Right ventricle myocardium inferior (tissue), 1 donor: ENCODE results near the gene OSBPL2. TPM values are rescaled to one million over a fixed set of nuclear protein-coding genes. Genes with fewer than 3 reads are reported as not detected.

Source experiments
- ATAC-seq: fragments of 200-7000 bp; cut with Tn5 transposase; one replicate; pipeline ENCODE4 v1.9.1; 2020; ENCODE audit warnings: mild to moderate bottlenecking, moderate library complexity
- DNase-seq: peaks from one replicate; pipeline ENCODE4 v3.0.0; 2021; ENCODE audit errors: missing footprints
- intact Hi-C: fragments of 100-400 bp; cut with DNase I; formaldehyde crosslinking; loops from one replicate; pipeline ENCODE4 v1.11.0; 2022
- total RNA-seq: library from RNA; stranded (reverse); fragmentation: NEBNext Ultra II Directional; extraction: Animal tissue kit (Norgen Biotek cat#: 25700); gene quantifications from one replicate; pipeline ENCODE4 v1.2.1, GENCODE V29; 2021
- donor health status: DM: no; HTN: yes; CAD: no; lungs with severe emphysema.

OSBPL2 gene
- total RNA-seq, 1 donor from 2014 or later, result 59.5 TPM

GRCh38 chr20:62311832-62312661 lies 73.7 kb downstream of the OSBPL2 start:
- DNase-seq (peak; percentile 62), ATAC-seq (no peak)
- intact Hi-C loops, result no loop called here

DNA sequence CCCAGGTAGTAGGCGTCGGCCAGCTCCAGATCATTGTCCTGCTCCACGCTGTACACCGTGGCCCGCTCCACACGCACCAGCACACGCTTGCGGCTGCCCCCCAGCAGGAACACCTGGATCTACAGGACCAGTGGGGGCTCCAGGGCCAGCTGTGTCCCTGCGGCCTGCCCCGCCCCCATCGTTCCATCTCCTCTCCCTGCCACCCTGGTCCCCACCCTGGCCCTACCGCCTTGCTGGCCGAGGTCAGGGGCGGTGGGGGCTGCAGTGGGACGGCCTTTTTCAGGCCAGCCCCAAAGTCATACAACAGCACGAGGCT lies 74.3 kb downstream of the OSBPL2 start:
- ATAC-seq (no peak), DNase-seq (no peak)
- intact Hi-C loops, result no loop called here

GRCh38 chr20:62313021-62313420 lies 74.7 kb downstream of the OSBPL2 start:
- DNase-seq (peak; percentile 41), ATAC-seq (no peak)
- intact Hi-C loops, result no loop called here

- intact Hi-C loops, result no loop called here
- DNase-seq, result no peak
- ATAC-seq, result no peak
These were observed 75.4 kb downstream of the OSBPL2 start for GRCh38 chr20:62313460-62314338.

GRCh38 chr20:62314339-62314638 lies 76.0 kb downstream of the OSBPL2 start:
- ATAC-seq, result no peak

GRCh38 chr20:62314711-62315302 lies 76.5 kb downstream of the OSBPL2 start:
- intact Hi-C loops, result no loop called here
- DNase-seq, result peak; percentile 45
- no peak for ATAC-seq

More at GRCh38 chr20:62314339-62314638, 76.0 kb downstream of the OSBPL2 start:
- intact Hi-C loops, result no loop called here
- peak; percentile 54 for DNase-seq

DNA sequence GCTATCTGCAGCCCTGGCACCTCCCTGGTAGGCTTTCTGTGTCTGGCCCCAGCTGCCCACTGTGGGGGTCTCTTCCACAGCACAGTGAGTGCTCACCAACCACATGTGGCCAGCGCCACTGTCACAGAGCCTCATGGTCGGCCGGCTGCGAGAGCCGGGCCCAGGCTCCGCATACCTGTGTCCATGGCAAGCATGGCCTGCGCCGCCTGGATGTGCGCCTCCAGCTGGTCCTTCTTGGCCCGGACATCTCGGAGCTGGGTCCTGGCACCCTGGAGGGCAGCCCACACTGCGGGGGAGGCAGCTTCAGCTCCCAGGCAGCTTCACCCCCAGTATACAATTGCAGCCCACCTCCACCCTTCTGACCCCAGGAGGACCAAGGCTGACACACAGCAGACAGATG lies 77.5 kb downstream of the OSBPL2 start:
- DNase-seq, result peak; percentile 57
- intact Hi-C loops, result no loop called here
- ATAC-seq, result no peak

GRCh38 chr20:62316331-62317166 lies 78.2 kb downstream of the OSBPL2 start:
- no peak for ATAC-seq
- intact Hi-C loops, result no loop called here
- DNase-seq, result peak; percentile 65

- no peak for ATAC-seq
- intact Hi-C loops, result no loop called here
- DNase-seq, result peak; percentile 52
These were observed 78.9 kb downstream of the OSBPL2 start for GRCh38 chr20:62317167-62317655.

GRCh38 chr20:62318400-62319345 lies 80.4 kb downstream of the OSBPL2 start:
- intact Hi-C loops, result no loop called here
- ATAC-seq (no peak), DNase-seq (peak; percentile 57)

- ATAC-seq, result no peak
- intact Hi-C loops, result no loop called here
- DNase-seq, result peak; percentile 64
These were observed 81.1 kb downstream of the OSBPL2 start for GRCh38 chr20:62319346-62319909.

- intact Hi-C loops, result no loop called here
- ATAC-seq (no peak), DNase-seq (peak; percentile 58)
These were observed 82.4 kb downstream of the OSBPL2 start for GRCh38 chr20:62320581-62321354.

GRCh38 chr20:62321521-62321948 lies 83.2 kb downstream of the OSBPL2 start:
- DNase-seq (peak; percentile 37), ATAC-seq (no peak)
- intact Hi-C loops, result no loop called here

DNA sequence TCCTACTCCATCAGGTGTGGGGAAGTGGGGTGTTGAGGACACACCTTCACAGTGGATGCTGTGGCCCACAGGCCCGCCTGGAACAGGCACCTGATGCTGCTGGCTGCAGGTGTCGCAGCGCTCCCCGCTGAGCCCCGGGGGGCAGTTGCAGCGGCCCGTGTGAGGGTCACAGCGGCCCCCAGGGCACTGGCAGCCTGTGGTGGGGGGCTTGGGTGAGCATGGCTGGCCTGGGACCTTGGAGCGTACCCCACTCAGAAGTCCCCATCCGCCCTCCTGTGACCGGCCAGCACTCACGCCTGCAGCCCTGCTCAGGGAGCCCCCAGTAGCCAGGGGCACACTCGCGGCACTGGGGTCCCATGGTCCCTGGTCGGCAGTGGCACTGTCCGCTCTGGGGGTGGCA lies 83.7 kb downstream of the OSBPL2 start:
- no peak for ATAC-seq
- intact Hi-C loops, result no loop called here
- DNase-seq, result peak; percentile 41

GRCh38 chr20:62322492-62323041 lies 84.2 kb downstream of the OSBPL2 start:
- DNase-seq (peak; percentile 33), ATAC-seq (no peak)
- intact Hi-C loops, result no loop called here
